Activated CD8-positive, alpha-beta memory T cell treated with anti-CD3 and anti-CD28 coated beads, Interleukin-2, amount 50 U/mL, for 1 hour (primary cell): ENCODE results near the gene DROSHA.
"Not testable (repeated sequence)": the region's sequence is repeated elsewhere in the genome, so short reads cannot be mapped to it uniquely, and the experiment has no call there.

Source experiments
- DNase-seq: peaks from one replicate; pipeline ENCODE4 v3.0.0-alpha.2; 2020; ENCODE audit errors: extremely low read depth

The DROSHA gene

DNA sequence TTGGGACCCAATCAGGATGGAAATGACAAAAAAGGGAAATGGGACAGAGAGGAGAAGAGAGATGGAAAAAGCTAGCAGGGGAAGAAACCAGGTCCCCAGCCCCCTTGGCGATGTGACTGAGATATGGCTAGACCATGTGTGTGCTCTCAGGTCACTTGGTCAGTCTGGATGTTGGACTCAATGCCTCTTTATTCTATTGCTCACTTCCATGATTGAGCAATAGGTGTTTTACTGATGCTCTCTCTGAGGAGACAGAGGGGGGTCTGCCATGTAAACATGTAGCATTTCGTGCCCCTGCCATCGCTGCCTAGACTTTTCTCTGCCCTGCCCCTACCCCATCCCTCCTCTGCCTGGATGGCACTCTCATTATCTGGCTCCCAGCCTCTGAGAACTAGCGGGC lies 150.6 kb downstream of the DROSHA start:
- no peak for DNase-seq

DNA sequence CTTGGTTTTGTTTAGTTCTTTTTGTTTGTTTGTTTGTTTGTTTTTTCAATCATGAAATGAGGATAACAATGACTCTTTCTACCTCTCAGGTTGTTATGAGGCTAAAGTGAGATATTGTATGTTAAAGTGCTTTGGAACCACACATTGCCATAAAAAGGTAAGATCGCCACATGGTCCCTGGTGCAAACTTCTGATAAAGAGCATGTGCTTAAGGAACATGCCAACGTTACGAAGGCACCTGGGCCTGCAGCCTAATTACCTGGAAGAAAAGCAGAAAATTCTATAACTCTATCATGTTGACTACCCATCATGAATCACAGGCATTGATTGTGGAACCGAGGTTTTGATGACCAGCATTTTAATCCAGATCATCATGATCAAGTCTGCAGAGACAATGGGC lies 151.8 kb downstream of the DROSHA start:
- DNase-seq = no peak

DNA sequence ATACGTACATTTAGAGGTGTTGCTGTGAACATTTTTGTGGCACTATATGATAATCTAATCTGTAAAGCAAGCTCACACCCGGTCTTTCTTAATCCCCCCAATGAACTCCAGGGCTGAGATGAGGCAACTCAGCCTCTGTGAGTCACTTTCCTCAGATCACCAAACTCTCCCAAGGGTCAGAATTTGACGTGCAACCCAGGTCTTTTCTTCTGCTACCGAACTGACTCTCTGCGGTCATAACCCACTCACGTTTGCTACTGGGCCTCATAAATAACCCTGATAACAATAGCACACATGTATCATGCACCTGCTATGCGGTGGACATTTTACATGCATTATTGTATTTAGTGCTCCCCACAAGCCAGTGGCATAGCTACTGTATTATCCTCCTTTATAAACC lies 153.1 kb downstream of the DROSHA start:
- no peak for DNase-seq

- no peak for DNase-seq
These were observed 153.8 kb downstream of the DROSHA start for GRCh38 chr5:31378136-31378535.

- DNase-seq = no peak
These were observed 154.5 kb downstream of the DROSHA start for GRCh38 chr5:31377274-31377946.

GRCh38 chr5:31375999-31376720 lies 155.7 kb downstream of the DROSHA start:
- no peak for DNase-seq

- no peak for DNase-seq
These were observed 159.8 kb downstream of the DROSHA start for GRCh38 chr5:31372124-31372523.

- DNase-seq = no peak
These were observed 165.0 kb downstream of the DROSHA start for GRCh38 chr5:31366941-31367340.

- no peak for DNase-seq
These were observed 166.1 kb downstream of the DROSHA start for GRCh38 chr5:31365776-31366175.

DNA sequence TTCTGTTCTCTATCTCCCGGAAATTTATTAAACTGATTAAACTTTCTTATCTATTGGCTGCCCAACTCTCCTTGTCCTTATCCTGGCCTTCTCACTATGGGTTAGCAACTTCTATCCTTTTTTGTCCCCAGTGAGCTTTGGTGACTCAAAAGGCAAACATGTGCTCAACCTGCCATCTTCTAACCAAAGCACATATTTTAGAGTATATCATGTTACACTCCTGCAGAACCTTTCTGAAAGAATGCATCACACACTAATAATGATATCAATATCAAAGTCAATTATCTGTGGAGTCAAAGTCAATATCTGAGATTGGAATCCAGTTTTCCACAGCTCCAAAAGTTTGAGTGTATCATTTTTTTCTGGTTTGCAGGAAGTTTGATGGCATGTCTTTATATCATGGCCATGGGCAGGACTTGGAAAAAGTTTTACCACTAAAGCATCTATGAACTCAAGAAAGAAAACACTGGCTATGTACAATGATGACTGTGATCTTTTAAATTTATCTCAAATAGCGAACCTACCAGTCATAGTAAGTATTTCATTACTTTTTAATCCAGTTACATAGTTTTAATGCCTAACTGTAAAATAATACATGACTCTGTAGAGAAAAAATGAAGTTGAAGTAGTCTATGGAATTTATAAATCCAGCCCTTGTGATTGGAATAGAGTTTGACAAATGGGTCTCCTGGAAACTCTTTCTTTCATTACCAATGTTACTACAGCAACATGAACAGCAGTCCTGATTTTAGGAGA lies 166.8 kb downstream of the DROSHA start:
- no peak for DNase-seq

DNA sequence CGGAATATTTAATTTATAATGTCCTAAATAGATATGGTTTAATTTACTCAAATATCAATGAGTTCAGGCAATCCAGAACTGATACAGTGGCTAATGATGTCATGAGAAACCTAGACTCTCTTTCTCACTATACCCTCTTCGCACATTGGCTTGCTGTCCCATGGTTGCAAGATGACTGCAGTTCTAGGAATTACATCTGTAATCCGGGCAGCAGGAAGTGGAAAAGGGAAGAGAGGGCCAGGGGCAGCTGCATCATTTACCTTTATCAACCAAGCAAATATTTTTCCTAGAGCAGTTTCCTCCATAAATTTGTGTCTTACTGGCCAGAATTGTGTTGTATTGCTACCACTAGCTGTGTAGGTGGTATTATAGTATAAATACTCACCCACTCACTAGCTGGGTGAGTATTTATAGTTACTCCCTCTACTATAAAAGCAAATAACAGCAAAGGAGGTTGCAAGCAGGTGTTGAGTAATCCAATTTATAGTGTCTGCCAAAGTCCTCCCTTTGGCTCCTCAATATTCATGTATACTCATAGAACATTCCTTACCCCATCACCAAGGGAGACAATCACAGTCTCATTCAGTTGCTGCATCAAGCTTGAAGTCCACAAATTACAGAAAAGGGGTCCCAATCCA lies 168.8 kb downstream of the DROSHA start:
- no peak for DNase-seq

GRCh38 chr5:31362529-31362900 lies 169.4 kb downstream of the DROSHA start:
- DNase-seq = no peak

DNA sequence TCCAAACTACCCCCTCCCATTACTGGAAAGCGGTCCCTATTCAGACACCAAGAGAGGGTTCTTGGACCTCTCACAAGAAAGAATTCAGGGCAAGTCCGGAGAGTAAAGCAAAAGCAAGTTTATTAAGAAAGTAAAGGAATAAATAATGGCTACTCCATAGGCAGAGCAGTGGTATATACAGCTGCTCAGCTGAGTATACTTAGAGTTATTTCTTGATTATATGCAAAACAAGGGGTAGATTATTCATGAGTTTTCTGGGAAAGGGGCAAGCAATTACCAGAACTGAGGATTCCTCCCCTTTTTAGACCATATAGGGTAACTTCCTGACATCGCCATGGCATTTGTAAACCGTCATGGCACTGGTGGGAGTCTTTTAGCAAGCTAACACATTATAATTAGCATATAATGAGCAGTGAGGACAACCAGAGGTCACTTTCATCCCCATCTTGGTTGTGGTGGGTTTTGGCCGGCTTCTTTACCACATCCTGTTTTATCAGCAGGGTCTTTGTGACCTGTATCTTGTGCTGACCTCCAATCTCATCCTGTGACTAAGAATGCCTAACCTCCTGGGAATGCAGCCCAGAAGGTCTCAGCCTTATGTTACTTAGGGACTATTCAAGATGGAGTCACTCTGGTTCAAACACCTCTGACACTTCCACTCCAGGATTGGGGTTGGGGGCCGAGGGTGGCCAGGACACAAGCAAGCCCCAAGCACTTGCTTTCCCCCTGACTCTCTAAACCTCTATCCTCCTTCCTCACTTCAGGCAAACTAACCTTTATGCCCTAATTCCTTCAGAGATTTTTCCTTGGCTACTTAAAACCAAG lies 170.0 kb downstream of the DROSHA start:
- not testable (repeated sequence) for DNase-seq

DNA sequence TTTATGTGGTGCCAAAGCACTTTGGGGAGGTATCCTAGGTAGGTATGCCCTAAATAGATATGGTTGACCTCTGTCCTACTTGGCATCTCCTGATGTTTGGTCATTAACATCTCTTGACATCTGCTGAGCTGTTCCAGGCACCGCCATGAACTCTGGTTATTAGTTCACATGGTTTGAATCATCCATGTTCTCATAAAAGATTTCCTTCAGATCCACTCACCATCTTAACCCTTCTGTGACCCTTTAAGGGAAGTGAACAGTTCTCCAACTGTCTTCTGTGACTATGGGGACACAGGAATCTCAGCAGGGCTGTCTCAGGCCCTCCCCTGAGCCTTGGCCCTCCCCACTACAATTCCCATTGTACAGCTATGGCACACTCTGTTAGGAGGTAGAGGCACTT lies 170.7 kb downstream of the DROSHA start:
- no peak for DNase-seq

DNA sequence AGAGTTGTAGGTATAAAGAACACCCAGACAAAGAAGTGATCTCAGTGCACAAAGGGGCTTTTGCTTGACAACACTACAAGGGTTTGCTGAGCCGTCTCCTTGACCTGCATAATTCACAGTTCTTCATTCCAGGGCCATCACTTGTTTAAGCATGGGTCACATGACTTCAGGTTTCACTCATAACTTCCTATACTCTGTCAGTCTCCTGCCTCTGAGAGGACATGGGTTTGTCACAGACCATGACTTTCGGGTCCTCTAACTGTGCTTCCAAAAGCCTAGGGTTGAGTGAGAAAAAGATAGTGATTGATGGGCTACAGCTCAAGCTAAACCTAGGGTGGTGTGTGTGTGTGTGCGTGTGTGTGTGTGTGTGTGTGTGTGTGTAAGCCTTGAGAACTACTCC lies 172.1 kb downstream of the DROSHA start:
- DNase-seq = no peak

GRCh38 chr5:31357038-31357437 lies 174.9 kb downstream of the DROSHA start:
- DNase-seq = no peak

GRCh38 chr5:31355337-31355736 lies 176.6 kb downstream of the DROSHA start:
- DNase-seq = no peak
